Gastroesophageal sphincter (tissue), 4 donors: ENCODE measurements around the gene RIPPLY3. TPM values are rescaled to one million over a fixed set of nuclear protein-coding genes. Genes with fewer than 3 reads are reported as not detected.

Experiments
- ATAC-seq: fragments of 150-250 bp; one replicate; pipeline ENCODE4 v1.9.1; 2016; ENCODE audit warnings: mild to moderate bottlenecking, moderate library complexity
- H3K27ac ChIP-seq, 4 donors: fragments of 200-600 bp; sonication (generic) in 3 of 4; 1 replicate in 3 of 4; 2 replicates in 1 of 4; pipeline ENCODE4 v1.5.1; 2016 to 2019
- H3K27me3 ChIP-seq: fragments of 200-600 bp; sonication (generic); one replicate; pipeline ENCODE4 v1.5.1; 2019
- H3K36me3 ChIP-seq, 2 donors: fragments of 200-600 bp; sonication (generic); one replicate each; pipeline ENCODE4 v1.5.1; 2019; ENCODE audit warnings: control low read depth in 1 of 2
- H3K4me1 ChIP-seq, 3 donors: fragments of 200-600 bp; sonication (generic); 1 replicate in 2 of 3; 2 replicates in 1 of 3; pipeline ENCODE4 v1.5.1; 2016 to 2019; ENCODE audit warnings: control low read depth in 2 of 3
- H3K4me3 ChIP-seq, 2 donors: fragments of 200-600 bp; sonication (generic); one replicate each; pipeline ENCODE4 v1.5.1; 2019; ENCODE audit warnings: mild to moderate bottlenecking in 1 of 2, moderate library complexity in 1 of 2
- H3K9me3 ChIP-seq, 3 donors: fragments of 200-600 bp; sonication (generic); one replicate each; pipeline ENCODE4 v1.5.1; 2017 to 2019; ENCODE audit warnings: control low read depth in 2 of 3
- EP300 ChIP-seq: sonication (generic); formaldehyde crosslinking; IDR thresholded peaks from one replicate; pipeline ENCODE4 v1.6.1; 2017; ENCODE audit warnings: antibody characterized with exemption, mild to moderate bottlenecking
- POLR2A ChIP-seq, 2 donors: fragments of 450-650 bp; IDR thresholded peaks; one replicate each; pipeline ENCODE4 v1.6.1; 2017; ENCODE audit warnings: antibody characterized with exemption in 2 of 2, mild to moderate bottlenecking in 2 of 2, moderate library complexity in 1 of 2
- POLR2AphosphoS5 ChIP-seq: sonication (generic); formaldehyde crosslinking; IDR thresholded peaks from one replicate; pipeline ENCODE4 v1.6.1; 2017; ENCODE audit warnings: antibody characterized with exemption
- WGBS, 2 donors: methylation state at CpG; one replicate each; pipeline ENCODE4 v1.1.5; 2018; ENCODE audit warnings: low coverage in 1 of 2; 5-methylcytosine and 5-hydroxymethylcytosine counted together
- total RNA-seq, 4 donors: library from RNA; depleted of rRNA; stranded (reverse); fragments of >200 nt; gene quantifications; one replicate each; pipeline ENCODE4 v1.1.0, GENCODE V29; 2016
- TF ChIP-seq, protein P1 (sequence below), 4 experiments: fragments of 200-600 bp in 2 of 4; fragments of 450-650 bp in 2 of 4; sonication (generic) in 1 of 4; IDR thresholded peaks; one replicate each; pipeline ENCODE4 v1.5.1; 2017 to 2019; ENCODE audit warnings: antibody characterized with exemption in 4 of 4, mild to moderate bottlenecking in 2 of 4, moderate library complexity in 2 of 4

The RIPPLY3 gene
- total RNA-seq, 4 donors from 2014 or later, result not detected

GRCh38 chr21:37057614-37058013, 51.1 kb downstream of the RIPPLY3 start:
- ATAC-seq, result no peak
- Histone ChIP-seq H3K9me3 (no peaks in the 10 kb centered on the region), H3K4me3 (no peak overlapping the region), H3K36me3 (no peaks in the 10 kb centered on the region), H3K27ac (no peak overlapping the region), H3K4me1 (peaks cover 0 to 11% (median 5%) of the 10 kb centered on the region in 3 donors), H3K27me3 (no peaks in the 10 kb centered on the region)
- no peak for TF ChIP-seq POLR2AphosphoS5
- TF ChIP-seq, protein P1, sequence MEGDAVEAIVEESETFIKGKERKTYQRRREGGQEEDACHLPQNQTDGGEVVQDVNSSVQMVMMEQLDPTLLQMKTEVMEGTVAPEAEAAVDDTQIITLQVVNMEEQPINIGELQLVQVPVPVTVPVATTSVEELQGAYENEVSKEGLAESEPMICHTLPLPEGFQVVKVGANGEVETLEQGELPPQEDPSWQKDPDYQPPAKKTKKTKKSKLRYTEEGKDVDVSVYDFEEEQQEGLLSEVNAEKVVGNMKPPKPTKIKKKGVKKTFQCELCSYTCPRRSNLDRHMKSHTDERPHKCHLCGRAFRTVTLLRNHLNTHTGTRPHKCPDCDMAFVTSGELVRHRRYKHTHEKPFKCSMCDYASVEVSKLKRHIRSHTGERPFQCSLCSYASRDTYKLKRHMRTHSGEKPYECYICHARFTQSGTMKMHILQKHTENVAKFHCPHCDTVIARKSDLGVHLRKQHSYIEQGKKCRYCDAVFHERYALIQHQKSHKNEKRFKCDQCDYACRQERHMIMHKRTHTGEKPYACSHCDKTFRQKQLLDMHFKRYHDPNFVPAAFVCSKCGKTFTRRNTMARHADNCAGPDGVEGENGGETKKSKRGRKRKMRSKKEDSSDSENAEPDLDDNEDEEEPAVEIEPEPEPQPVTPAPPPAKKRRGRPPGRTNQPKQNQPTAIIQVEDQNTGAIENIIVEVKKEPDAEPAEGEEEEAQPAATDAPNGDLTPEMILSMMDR (IDR thresholded peaks at IDR 0.05), result no peak
- no peak for TF ChIP-seq POLR2A (IDR thresholded peaks at IDR 0.05)
- TF ChIP-seq EP300, result no peak
- WGBS, 2 donors, result 89 to 100% methylated on average over 2 to 6 of the region's 7 CpGs

- Histone ChIP-seq H3K9me3 (no peaks in the 10 kb centered on the region), H3K27me3 (no peaks in the 10 kb centered on the region), H3K4me3 (no peak overlapping the region), H3K36me3 (no peaks in the 10 kb centered on the region), H3K27ac (no peak overlapping the region), H3K4me1 (peaks cover 0 to 11% (median 5%) of the 10 kb centered on the region in 3 donors)
- 58 to 64% methylated on average over 2 of the region's 2 CpGs for WGBS, 2 donors
- no peak for ATAC-seq
- TF ChIP-seq, protein P1 (IDR thresholded peaks at IDR 0.05), result no peak
- TF ChIP-seq POLR2A (IDR thresholded peaks at IDR 0.05) (no peak), EP300 (no peak), POLR2AphosphoS5 (no peak)
Measured at GRCh38 chr21:37058261-37058660, 51.8 kb downstream of the RIPPLY3 start.

GRCh38 chr21:37059181-37059580, 52.7 kb downstream of the RIPPLY3 start:
- peaks cover 0 to 11% (median 5%) of the 10 kb centered on the region in 3 donors for H3K4me1 ChIP-seq
- H3K36me3 ChIP-seq, result no peaks in the 10 kb centered on the region
- no peak overlapping the region for H3K4me3 ChIP-seq
- 49 to 66% methylated on average over 4 of the region's 5 CpGs for WGBS, 2 donors
- no peak overlapping the region for H3K27ac ChIP-seq
- no peaks in the 10 kb centered on the region for H3K27me3 ChIP-seq
- no peaks in the 10 kb centered on the region for H3K9me3 ChIP-seq
- TF ChIP-seq POLR2A (IDR thresholded peaks at IDR 0.05), result no peak
- TF ChIP-seq, protein P1 (IDR thresholded peaks at IDR 0.05), result no peak
- TF ChIP-seq EP300, result no peak
- no peak for TF ChIP-seq POLR2AphosphoS5
- ATAC-seq, result no peak

- Histone ChIP-seq H3K27me3 (no peaks in the 10 kb centered on the region), H3K4me3 (no peak overlapping the region), H3K9me3 (no peaks in the 10 kb centered on the region), H3K36me3 (peaks cover 0 to 8% of the 10 kb centered on the region in 2 donors), H3K27ac (no peak overlapping the region), H3K4me1 (peaks cover 0 to 11% (median 5%) of the 10 kb centered on the region in 3 donors)
- WGBS, 2 donors, result 75 to 83% methylated on average over 1 of the region's 1 CpG
- TF ChIP-seq POLR2AphosphoS5 (peak; percentile 26), EP300 (no peak)
- TF ChIP-seq, protein P1 (IDR thresholded peaks at IDR 0.05), result no peak
- peak; percentile 90 for ATAC-seq
Measured at GRCh38 chr21:37060296-37060695, 53.8 kb downstream of the RIPPLY3 start.

- WGBS, 2 donors, result 33 to 80% methylated on average over 1 to 5 of the region's 7 CpGs
- no peak for ATAC-seq
- Histone ChIP-seq H3K27me3 (no peaks in the 10 kb centered on the region), H3K36me3 (peaks cover 0 to 18% of the 10 kb centered on the region in 2 donors), H3K4me3 (no peak overlapping the region), H3K27ac (no peak overlapping the region), H3K9me3 (no peaks in the 10 kb centered on the region), H3K4me1 (peaks cover 0 to 11% (median 5%) of the 10 kb centered on the region in 3 donors)
- TF ChIP-seq EP300, result no peak
Measured at GRCh38 chr21:37061926-37062592, 55.6 kb downstream of the RIPPLY3 start.
